Fibroblast of skin of left biceps (primary cell): Measurements from ENCODE around the gene WDFY3.
A peak's percentile ranks its signal among the peaks of the same experiment; 100 is the strongest.
"Not testable (repeated sequence)": the region's sequence is repeated elsewhere in the genome, so short reads cannot be mapped to it uniquely, and the experiment has no call there.

Experiments
- DNase-seq, 2 experiments: peaks; one replicate each; pipeline ENCODE4 v3.0.0-alpha.2; 2013; ENCODE audit warnings: low read depth in 2 of 2

The WDFY3 gene

GRCh38 chr4:84718699-84719098 lies 247.8 kb downstream of the WDFY3 start:
- no peak for DNase-seq

GRCh38 chr4:84710548-84710947 lies 255.9 kb downstream of the WDFY3 start:
- DNase-seq: no peak

GRCh38 chr4:84708406-84709135 lies 257.9 kb downstream of the WDFY3 start:
- no peak for DNase-seq

- DNase-seq: no peak
Measured at GRCh38 chr4:84706286-84706685, 260.2 kb downstream of the WDFY3 start.

GRCh38 chr4:84699001-84699671 lies 267.4 kb downstream of the WDFY3 start:
- DNase-seq: no peak

GRCh38 chr4:84697615-84698201 lies 268.8 kb downstream of the WDFY3 start:
- no peak for DNase-seq

GRCh38 chr4:84697159-84697558 lies 269.3 kb downstream of the WDFY3 start:
- no peak for DNase-seq

GRCh38 chr4:84691800-84692199 lies 274.7 kb downstream of the WDFY3 start:
- no peak for DNase-seq

- peak; percentile 91 to 92 for DNase-seq
Measured at GRCh38 chr4:84691170-84691691, 275.3 kb downstream of the WDFY3 start.

GRCh38 chr4:84690481-84690880 lies 276.0 kb downstream of the WDFY3 start:
- DNase-seq: no peak

GRCh38 chr4:84689197-84689596 lies 277.3 kb downstream of the WDFY3 start:
- DNase-seq: no peak

- no peak for DNase-seq
Measured at GRCh38 chr4:84688605-84689004, 277.9 kb downstream of the WDFY3 start.

- DNase-seq: no peak
Measured at GRCh38 chr4:84685105-84685504, 281.4 kb downstream of the WDFY3 start.

- no peak for DNase-seq
Measured at GRCh38 chr4:84684361-84684760, 282.1 kb downstream of the WDFY3 start.

GRCh38 chr4:84683064-84683850 lies 283.2 kb downstream of the WDFY3 start:
- no peak for DNase-seq

- DNase-seq: not testable (repeated sequence)
Measured at GRCh38 chr4:84682661-84683060, 283.8 kb downstream of the WDFY3 start.

- peak; percentile 36 to 41 for DNase-seq
Measured at GRCh38 chr4:84681486-84682274, 284.8 kb downstream of the WDFY3 start.

- no peak for DNase-seq
Measured at GRCh38 chr4:84680956-84681355, 285.5 kb downstream of the WDFY3 start.

- no peak for DNase-seq
Measured at GRCh38 chr4:84678976-84679744, 287.3 kb downstream of the WDFY3 start.

GRCh38 chr4:84677995-84678394 lies 288.5 kb downstream of the WDFY3 start:
- DNase-seq: no peak
